Fibroblast of skin of right biceps (primary cell): ENCODE results near the gene WNT3.

ENCODE experiments used
- DNase-seq: peaks from one replicate; pipeline ENCODE4 v3.0.0-alpha.2; 2013

WNT3 gene

DNA sequence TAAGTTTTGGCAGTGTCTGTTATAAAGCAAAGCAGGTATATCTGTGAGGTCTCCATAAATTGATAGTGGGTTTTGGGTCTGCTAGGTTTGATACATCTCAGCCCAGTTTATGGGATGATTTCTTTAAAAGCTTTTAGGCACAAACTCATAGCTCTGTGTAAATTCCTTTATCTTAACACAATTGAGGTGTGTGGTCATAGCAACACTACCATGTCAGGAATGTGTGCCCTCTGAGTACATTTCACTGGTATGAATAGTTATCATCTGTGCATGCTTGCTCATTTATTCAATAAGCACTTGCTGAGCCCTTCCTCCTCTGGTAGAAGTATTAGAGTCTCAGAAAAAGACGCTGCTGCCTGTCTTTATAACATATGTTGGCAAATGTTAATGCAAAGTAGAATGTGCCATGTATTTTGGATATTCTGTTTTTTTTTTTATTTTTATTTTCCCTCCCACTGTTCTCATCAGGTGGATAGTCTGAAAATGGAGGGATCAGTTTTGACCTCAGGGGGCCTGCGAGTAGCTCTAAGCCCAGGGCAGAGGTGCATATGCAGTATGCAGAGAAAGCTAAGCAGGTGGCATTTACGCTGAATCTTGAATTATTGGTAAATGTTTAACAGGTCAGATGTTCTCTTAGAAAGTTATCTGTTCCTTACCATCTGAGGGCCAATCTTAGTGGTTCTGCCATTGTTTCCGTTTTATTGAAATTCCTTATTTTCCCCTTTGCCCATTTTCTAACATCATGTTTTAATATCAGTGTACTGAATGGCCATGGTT, 90.7 kb downstream of the WNT3 start:
- peak; percentile 87 for DNase-seq

DNA sequence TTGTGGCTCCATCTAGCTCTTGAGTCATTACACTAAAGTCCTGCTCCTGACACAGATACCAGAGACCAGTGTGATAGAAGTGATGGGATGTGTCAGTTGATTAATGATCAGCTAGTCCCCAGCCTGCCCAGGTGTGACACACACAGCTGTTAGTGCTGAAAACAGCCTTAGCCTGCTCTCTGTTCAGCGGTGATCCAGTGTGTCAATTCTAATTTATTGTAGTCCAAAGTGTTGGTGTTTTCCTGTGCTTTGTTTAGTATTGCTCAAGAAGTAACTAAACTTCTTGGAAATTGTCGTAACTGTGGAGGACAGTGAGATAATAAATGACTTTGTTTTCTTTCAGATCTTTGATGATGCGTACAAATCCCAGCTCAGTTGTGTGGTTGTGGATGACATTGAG, 92.3 kb downstream of the WNT3 start:
- DNase-seq = peak; percentile 22

DNA sequence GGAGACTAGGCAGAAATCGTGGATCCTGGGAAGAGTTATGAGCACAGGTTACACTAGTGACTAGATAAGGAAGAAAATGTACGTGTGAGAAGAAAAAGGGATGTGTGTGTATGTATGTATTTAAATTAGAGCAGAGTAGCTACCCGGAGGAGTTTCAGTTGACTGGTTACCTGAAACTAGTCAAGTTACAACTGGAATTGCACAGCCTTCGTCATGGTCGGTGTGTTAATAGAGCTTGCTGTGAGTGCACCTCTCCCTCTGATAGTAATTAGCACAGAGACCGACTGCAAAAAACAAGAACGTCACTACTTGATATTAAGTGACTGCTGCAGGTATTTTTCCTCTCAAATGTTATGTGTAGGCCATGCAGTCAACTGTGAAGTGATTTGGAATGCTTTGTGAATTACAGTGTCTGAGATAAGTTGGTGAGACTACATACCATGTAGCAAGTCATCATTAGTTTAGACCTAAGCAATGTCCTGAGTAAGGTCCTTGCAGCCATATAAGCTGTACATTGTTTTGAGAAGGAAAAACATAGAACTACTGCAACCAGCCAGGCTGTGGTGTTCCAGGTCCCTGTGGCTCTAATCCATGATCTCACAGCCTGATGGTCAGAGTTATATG, 95.7 kb downstream of the WNT3 start:
- DNase-seq = no peak

DNA sequence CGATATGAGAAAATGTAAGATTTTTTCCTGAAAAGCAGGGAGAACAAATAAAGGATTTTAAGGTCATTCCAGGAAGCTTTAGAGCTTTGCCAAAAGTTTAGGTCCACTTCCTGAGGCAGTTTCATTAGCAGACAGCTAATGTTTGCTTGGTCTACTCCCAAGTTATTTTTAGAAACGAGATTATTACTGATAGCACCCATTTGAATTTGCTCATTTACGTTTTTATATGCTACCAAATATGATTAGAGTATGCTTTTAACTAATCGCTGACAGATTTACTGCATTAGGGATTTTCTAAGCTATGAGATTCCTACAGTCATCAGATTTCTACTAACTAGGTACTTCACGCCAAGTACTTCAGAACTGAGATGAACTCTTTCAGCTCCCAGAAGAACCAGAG, 98.1 kb downstream of the WNT3 start:
- DNase-seq = no peak

DNA sequence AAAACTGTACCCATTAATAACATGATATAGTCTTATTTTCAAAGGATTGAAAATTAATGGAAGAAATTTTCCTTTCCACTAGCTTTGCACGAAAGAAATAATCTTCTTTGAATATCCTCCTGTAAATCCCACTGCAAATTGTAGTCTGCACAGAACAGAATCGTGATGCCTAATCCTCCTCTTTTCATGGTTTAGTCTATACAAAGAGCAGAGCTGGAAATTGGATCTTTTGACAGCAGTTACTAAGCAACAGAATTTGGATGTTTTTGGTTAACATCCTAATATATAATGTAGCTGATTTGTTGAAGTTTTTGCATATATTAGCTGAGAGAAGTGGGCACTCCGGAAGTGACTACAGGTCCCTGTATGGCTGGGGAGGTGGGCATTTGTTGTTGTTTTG, 98.6 kb downstream of the WNT3 start:
- no peak for DNase-seq

DNA sequence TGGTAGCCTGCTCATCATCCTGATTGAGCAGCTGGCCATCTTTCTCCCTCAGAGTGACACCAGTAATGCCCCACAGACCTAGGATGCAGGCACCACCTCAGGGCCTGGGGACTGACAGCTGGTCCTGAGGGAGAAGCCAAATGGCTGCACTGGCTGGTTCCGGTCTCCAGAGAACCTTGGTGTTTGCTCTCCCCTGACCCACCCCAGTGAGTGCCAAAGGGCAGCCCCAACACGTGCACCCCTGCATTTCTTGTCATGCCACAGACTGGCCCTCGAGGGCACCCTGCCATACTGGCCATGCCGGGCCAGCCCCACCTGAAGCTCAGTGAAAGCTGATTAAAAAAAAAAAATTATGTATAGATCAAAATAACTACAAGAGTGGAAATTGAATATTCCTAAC, 100.5 kb downstream of the WNT3 start:
- DNase-seq = no peak
